Breast epithelium (tissue), 3 donors: ENCODE measurements around the gene PRKD3.

Experiments
- POLR2A ChIP-seq: fragments of 450-650 bp; IDR thresholded peaks from one replicate; pipeline ENCODE4 v1.6.1; 2016; ENCODE audit warnings: antibody characterized with exemption, mild to moderate bottlenecking, moderate library complexity
- POLR2AphosphoS5 ChIP-seq, 3 donors: sonication (generic); formaldehyde crosslinking; IDR thresholded peaks; one replicate each; pipeline ENCODE4 v1.6.1; 2017; ENCODE audit warnings: antibody characterized with exemption in 3 of 3
- TF ChIP-seq, protein P1 (sequence below), 3 donors: fragments of 450-650 bp; IDR thresholded peaks; one replicate each; pipeline ENCODE4 v1.5.1; 2016 to 2017; ENCODE audit warnings: antibody characterized with exemption in 3 of 3, mild to moderate bottlenecking in 3 of 3, moderate library complexity in 3 of 3

DNA sequence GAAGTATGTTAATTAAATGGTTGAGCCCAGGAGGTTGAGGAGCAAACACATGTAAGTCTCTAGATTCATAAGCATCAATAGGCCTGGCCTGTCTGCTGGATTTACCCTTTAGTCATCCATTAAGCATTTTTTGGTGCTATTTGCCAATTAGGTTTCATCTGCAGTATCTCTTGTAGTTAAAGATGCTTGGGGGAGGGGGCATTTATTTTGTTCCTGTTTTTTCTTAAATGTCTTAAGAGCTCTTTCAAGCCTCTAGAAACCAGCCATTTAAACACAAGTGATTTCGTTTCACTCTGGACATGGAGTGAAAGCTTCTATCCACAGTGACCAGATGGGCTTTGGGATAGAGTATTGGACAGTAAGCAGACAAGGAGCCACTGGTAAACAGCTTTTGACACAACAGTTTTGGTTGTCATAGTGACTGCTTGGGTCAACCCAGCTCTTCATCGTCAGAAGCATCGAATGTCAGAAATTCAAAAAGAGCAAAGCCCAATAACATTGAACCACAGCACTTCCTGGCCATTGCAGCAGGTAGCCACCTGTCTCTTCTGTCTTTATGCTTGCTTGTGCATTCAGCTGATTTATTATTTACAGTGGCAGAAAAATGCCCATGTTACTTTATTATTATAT is 24.7 kb upstream of the PRKD3 start:
- TF ChIP-seq POLR2A (no peak), POLR2AphosphoS5 (IDR thresholded peaks at IDR 0.05) (no peak)
- TF ChIP-seq, protein P1, sequence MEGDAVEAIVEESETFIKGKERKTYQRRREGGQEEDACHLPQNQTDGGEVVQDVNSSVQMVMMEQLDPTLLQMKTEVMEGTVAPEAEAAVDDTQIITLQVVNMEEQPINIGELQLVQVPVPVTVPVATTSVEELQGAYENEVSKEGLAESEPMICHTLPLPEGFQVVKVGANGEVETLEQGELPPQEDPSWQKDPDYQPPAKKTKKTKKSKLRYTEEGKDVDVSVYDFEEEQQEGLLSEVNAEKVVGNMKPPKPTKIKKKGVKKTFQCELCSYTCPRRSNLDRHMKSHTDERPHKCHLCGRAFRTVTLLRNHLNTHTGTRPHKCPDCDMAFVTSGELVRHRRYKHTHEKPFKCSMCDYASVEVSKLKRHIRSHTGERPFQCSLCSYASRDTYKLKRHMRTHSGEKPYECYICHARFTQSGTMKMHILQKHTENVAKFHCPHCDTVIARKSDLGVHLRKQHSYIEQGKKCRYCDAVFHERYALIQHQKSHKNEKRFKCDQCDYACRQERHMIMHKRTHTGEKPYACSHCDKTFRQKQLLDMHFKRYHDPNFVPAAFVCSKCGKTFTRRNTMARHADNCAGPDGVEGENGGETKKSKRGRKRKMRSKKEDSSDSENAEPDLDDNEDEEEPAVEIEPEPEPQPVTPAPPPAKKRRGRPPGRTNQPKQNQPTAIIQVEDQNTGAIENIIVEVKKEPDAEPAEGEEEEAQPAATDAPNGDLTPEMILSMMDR (IDR thresholded peaks at IDR 0.05): no peak
